HUES48 (cell line): ENCODE results near the gene NAA20.
"Not testable (repeated sequence)": the region's sequence is repeated elsewhere in the genome, so short reads cannot be mapped to it uniquely, and the experiment has no call there.

ENCODE experiments used
- H3K27ac ChIP-seq: one replicate; pipeline ENCODE4 v1.7.0; 2013; ENCODE audit warnings: low read depth, low read length, inconsistent platforms
- H3K27me3 ChIP-seq: 2 replicates; pipeline ENCODE4 v1.6.1; 2013; ENCODE audit warnings: mild to moderate bottlenecking, low read length; ENCODE audit not compliant: control insufficient read depth, insufficient read depth
- H3K36me3 ChIP-seq: 2 replicates; pipeline ENCODE4 v1.6.1; 2013; ENCODE audit warnings: low read length; ENCODE audit not compliant: control insufficient read depth, insufficient read depth
- H3K4me1 ChIP-seq: 2 replicates; pipeline ENCODE4 v1.6.1; 2013; ENCODE audit warnings: mild to moderate bottlenecking, low read length; ENCODE audit not compliant: control insufficient read depth, insufficient read depth
- H3K4me3 ChIP-seq: 2 replicates; pipeline ENCODE4 v1.5.1; 2013; ENCODE audit warnings: mild to moderate bottlenecking, low read depth, low read length
- H3K9ac ChIP-seq: 2 replicates; pipeline ENCODE4 v1.6.1; 2013; ENCODE audit warnings: mild to moderate bottlenecking, low read depth, low read length, moderate library complexity
- H3K9me3 ChIP-seq: 2 replicates; pipeline ENCODE4 v1.6.1; 2013; ENCODE audit warnings: low read length; ENCODE audit not compliant: control insufficient read depth, insufficient read depth

Gene NAA20

DNA sequence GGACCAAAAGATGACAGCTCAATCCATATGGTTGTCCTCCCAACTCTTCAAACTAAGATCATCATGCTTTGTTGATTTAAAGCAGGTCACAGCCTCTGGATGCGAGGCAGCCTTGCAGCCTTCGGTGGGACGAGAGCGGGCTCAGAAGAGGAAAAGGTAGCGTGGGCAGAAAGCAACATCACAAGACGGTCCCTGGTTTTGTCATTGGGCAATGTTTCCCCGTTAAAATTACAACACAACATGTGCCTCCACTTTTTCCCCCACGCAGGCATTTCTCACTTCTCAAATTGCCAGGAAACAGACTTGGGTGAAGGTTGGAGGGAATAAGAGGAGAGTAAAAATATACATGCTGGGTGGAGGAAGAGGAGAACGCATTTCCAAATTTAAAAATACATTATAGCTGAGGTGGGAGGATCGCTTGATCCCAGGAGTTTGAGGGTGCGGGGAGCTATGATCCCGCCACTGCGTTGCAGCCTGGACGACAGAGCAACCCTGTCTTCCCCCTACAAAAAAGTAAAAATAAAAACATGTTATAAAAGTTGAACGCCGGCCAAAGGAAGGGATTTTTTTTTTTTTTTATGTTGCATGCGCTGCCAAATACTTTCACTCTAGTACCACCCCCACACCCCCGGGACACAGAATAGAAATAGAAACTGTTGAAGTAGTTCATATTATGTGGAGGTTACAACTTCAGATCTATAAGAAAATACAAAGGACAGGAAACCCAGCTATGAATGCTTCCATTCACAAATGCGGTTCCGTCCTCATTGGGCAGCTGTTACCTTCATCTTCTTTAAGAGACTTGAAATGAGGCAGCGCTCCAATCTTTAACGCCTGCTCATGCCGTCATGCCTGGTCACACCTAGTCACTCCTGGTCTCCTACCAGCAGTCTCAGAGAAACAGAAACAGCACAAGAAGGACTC, 13.9 kb upstream of the NAA20 start:
- H3K4me1 ChIP-seq: peaks cover 5% of the 10 kb centered on the region
- no peak overlapping the region for H3K9ac ChIP-seq
- H3K27ac ChIP-seq: no peak overlapping the region
- no peaks in the 10 kb centered on the region for H3K27me3 ChIP-seq
- no peak overlapping the region for H3K4me3 ChIP-seq
- no peaks in the 10 kb centered on the region for H3K36me3 ChIP-seq
- no peaks in the 10 kb centered on the region for H3K9me3 ChIP-seq

- H3K9me3 ChIP-seq, H3K4me1 ChIP-seq, H3K9ac ChIP-seq, H3K27ac ChIP-seq, H3K36me3 ChIP-seq, H3K4me3 ChIP-seq, H3K27me3 ChIP-seq: not testable (repeated sequence)
Observed at GRCh38 chr20:20003955-20004322, 13.2 kb upstream of the NAA20 start.

- H3K4me1 ChIP-seq: peaks cover 14% of the 10 kb centered on the region
- H3K9ac ChIP-seq: no peak overlapping the region
- H3K27ac ChIP-seq: no peak overlapping the region
- no peaks in the 10 kb centered on the region for H3K27me3 ChIP-seq
- no peaks in the 10 kb centered on the region for H3K36me3 ChIP-seq
- H3K4me3 ChIP-seq: no peak overlapping the region
- H3K9me3 ChIP-seq: no peaks in the 10 kb centered on the region
Observed at GRCh38 chr20:20005342-20005741, 11.8 kb upstream of the NAA20 start.

GRCh38 chr20:20009784-20010253, 7.3 kb upstream of the NAA20 start:
- H3K27me3 ChIP-seq: no peaks in the 10 kb centered on the region
- H3K27ac ChIP-seq: no peak overlapping the region
- H3K9ac ChIP-seq: no peak overlapping the region
- no peak overlapping the region for H3K4me3 ChIP-seq
- no peaks in the 10 kb centered on the region for H3K9me3 ChIP-seq
- H3K36me3 ChIP-seq: no peaks in the 10 kb centered on the region
- peaks cover 22% of the 10 kb centered on the region; the same call in 1 of the 2 replicates for H3K4me1 ChIP-seq

GRCh38 chr20:20010639-20011500, 6.3 kb upstream of the NAA20 start:
- Histone ChIP-seq H3K36me3 (no peaks in the 10 kb centered on the region), H3K9ac (no peak overlapping the region), H3K27me3 (no peaks in the 10 kb centered on the region), H3K4me1 (peaks cover 22% of the 10 kb centered on the region; the same call in 1 of the 2 replicates), H3K27ac (no peak overlapping the region), H3K9me3 (no peaks in the 10 kb centered on the region), H3K4me3 (no peak overlapping the region)

GRCh38 chr20:20012541-20012940, 4.6 kb upstream of the NAA20 start:
- no peaks in the 10 kb centered on the region for H3K9me3 ChIP-seq
- no peak overlapping the region for H3K27ac ChIP-seq
- peaks cover 22% of the 10 kb centered on the region; the same call in 1 of the 2 replicates for H3K4me1 ChIP-seq

GRCh38 chr20:20014659-20015058, 2.5 kb upstream of the NAA20 start:
- Histone ChIP-seq H3K27me3 (no peaks in the 10 kb centered on the region), H3K9ac (no peak overlapping the region), H3K4me1 (peaks cover 28% of the 10 kb centered on the region; the same call in 1 of the 2 replicates), H3K9me3 (no peaks in the 10 kb centered on the region), H3K27ac (no peak overlapping the region), H3K36me3 (peaks cover 6% of the 10 kb centered on the region; the same call in 1 of the 2 replicates), H3K4me3 (no peak overlapping the region)

More at GRCh38 chr20:20012541-20012940, 4.6 kb upstream of the NAA20 start:
- H3K27me3 ChIP-seq: no peaks in the 10 kb centered on the region
- H3K36me3 ChIP-seq: no peaks in the 10 kb centered on the region
- H3K4me3 ChIP-seq: no peak overlapping the region
- H3K9ac ChIP-seq: no peak overlapping the region

GRCh38 chr20:20017844-20018185, 653 bp downstream of the NAA20 start:
- Histone ChIP-seq H3K27ac (no peak overlapping the region), H3K4me1 (peaks cover 7% of the 10 kb centered on the region; the same call in 1 of the 2 replicates), H3K9me3 (no peaks in the 10 kb centered on the region), H3K36me3 (peaks cover 13% of the 10 kb centered on the region), H3K4me3 (peak overlapping the region; percentile 88), H3K9ac (peak overlapping the region; percentile 71), H3K27me3 (no peaks in the 10 kb centered on the region)

GRCh38 chr20:20018366-20018765, 1.2 kb downstream of the NAA20 start:
- H3K4me3 ChIP-seq: peak overlapping the region; percentile 88
- H3K4me1 ChIP-seq: peaks cover 7% of the 10 kb centered on the region; the same call in 1 of the 2 replicates
- no peaks in the 10 kb centered on the region for H3K9me3 ChIP-seq
- no peak overlapping the region for H3K27ac ChIP-seq
- no peak overlapping the region for H3K9ac ChIP-seq
- H3K36me3 ChIP-seq: peaks cover 14% of the 10 kb centered on the region
- no peaks in the 10 kb centered on the region for H3K27me3 ChIP-seq

- Histone ChIP-seq H3K4me3 (no peak overlapping the region), H3K36me3 (peaks cover 14% of the 10 kb centered on the region), H3K27ac (no peak overlapping the region), H3K9me3 (no peaks in the 10 kb centered on the region), H3K4me1 (peaks cover 7% of the 10 kb centered on the region; the same call in 1 of the 2 replicates), H3K27me3 (no peaks in the 10 kb centered on the region), H3K9ac (no peak overlapping the region)
Observed at GRCh38 chr20:20019123-20019522, 2.0 kb downstream of the NAA20 start.
